H1 (cell line): ENCODE measurements around the gene DDX50. TPM values are rescaled to one million over a fixed set of nuclear protein-coding genes. Genes with fewer than 3 reads are reported as not detected.

Source experiments
- BACH1 ChIP-seq: IDR thresholded peaks from 2 replicates; pipeline ENCODE4 v1.6.1; 2012; ENCODE audit warnings: low read length, improper control_type of control experiment
- BRCA1 ChIP-seq: IDR thresholded peaks from 2 replicates; pipeline ENCODE4 v1.6.1; 2012; ENCODE audit warnings: low read depth, low read length, improper control_type of control experiment
- CBX8 ChIP-seq: fragments of 300-800, 300-1000 bp; sonication (generic); IDR thresholded peaks from 2 replicates; pipeline ENCODE4 v1.7.1; 2016; ENCODE audit warnings: low read depth, low read length, borderline replicate concordance
- CHD1 ChIP-seq: IDR thresholded peaks from 2 replicates; pipeline ENCODE4 v1.6.1; 2012; ENCODE audit warnings: low read depth, low read length, improper control_type of control experiment
- CHD2 ChIP-seq: IDR thresholded peaks from 2 replicates; pipeline ENCODE4 v1.6.1; 2012; ENCODE audit warnings: low read length, improper control_type of control experiment
- CTBP2 ChIP-seq: IDR thresholded peaks from 2 replicates; pipeline ENCODE4 v1.7.0; 2011; ENCODE audit warnings: borderline replicate concordance, mild to moderate bottlenecking, moderate library complexity, mixed read lengths, low read length; ENCODE audit not compliant: insufficient read depth, insufficient read length
- E2F6 ChIP-seq: IDR thresholded peaks from 2 replicates; pipeline ENCODE4 v1.6.1; 2012; ENCODE audit warnings: inconsistent platforms
- GTF2F1 ChIP-seq: IDR thresholded peaks from 2 replicates; pipeline ENCODE4 v1.6.1; 2012; ENCODE audit warnings: low read depth, low read length, improper control_type of control experiment, borderline replicate concordance
- KDM4A ChIP-seq: IDR thresholded peaks from one replicate; pipeline ENCODE4 v1.7.1; 2012; ENCODE audit warnings: low read depth, mild to moderate bottlenecking, moderate library complexity, low read length, inconsistent platforms; ENCODE audit not compliant: severe bottlenecking
- KDM5A ChIP-seq: fragments of 200-600 bp; IDR thresholded peaks from 2 replicates; pipeline ENCODE4 v1.7.1; 2012; ENCODE audit warnings: mild to moderate bottlenecking, low read length, inconsistent platforms, mixed read lengths
- POLR2AphosphoS5 ChIP-seq: IDR thresholded peaks from 2 replicates; pipeline ENCODE4 v1.6.1; 2011; ENCODE audit warnings: low read depth, low read length
- RAD21 ChIP-seq, 2 experiments: IDR thresholded peaks in 1 of 2; conservative IDR thresholded peaks in 1 of 2; 2 replicates each; pipeline ENCODE4 v1.6.1; 2011; ENCODE audit warnings: low read depth in 2 of 2, low read length in 2 of 2, improper control_type of control experiment in 1 of 2, inconsistent platforms in 1 of 2, mild to moderate bottlenecking in 1 of 2, moderate library complexity in 1 of 2
- RNF2 ChIP-seq: fragments of 200-900, 300-1000 bp; sonication (generic); IDR thresholded peaks from 2 replicates; pipeline ENCODE4 v1.7.1; 2016; ENCODE audit warnings: borderline replicate concordance, low read depth, mild to moderate bottlenecking, antibody characterized with exemption, low read length; ENCODE audit not compliant: poor library complexity, severe bottlenecking; ENCODE audit errors: missing control alignments
- SP4 ChIP-seq: IDR thresholded peaks from 2 replicates; pipeline ENCODE4 v1.6.1; 2012; ENCODE audit warnings: low read length, inconsistent platforms
- YY1 ChIP-seq: IDR thresholded peaks from 2 replicates; pipeline ENCODE4 v1.6.1; 2011; ENCODE audit warnings: low read depth, mild to moderate bottlenecking, low read length
- polyA plus RNA-seq, 7 experiments: library from polyadenylated mRNA; depleted of rRNA in 3 of 7; stranded (reverse) in 5 of 7; unstranded in 2 of 7; fragments of >200 nt in 5 of 7; fragments of 200-250 nt in 2 of 7; gene quantifications; 1 replicate in 5 of 7; 2 replicates in 1 of 7; 4 replicates in 1 of 7; pipeline versions ENCODE4 v1.2.1 to v1.2.3, GENCODE V29; 2011 to 2013; ENCODE audit warnings: missing spikeins in 2 of 7, mixed read lengths in 2 of 7
- total RNA-seq: library from RNA; stranded (reverse); fragmentation: NEBNext Ultra II Directional; extraction: Animal tissue kit (Norgen Biotek cat#: 25700); gene quantifications from 2 replicates; pipeline ENCODE4 v1.2.1, GENCODE V29; 2021
- TF ChIP-seq, protein P1 (sequence below): IDR thresholded peaks from 2 replicates; pipeline ENCODE4 v1.6.1; 2012; ENCODE audit warnings: low read length, inconsistent platforms

The DDX50 gene
- total and polyA plus RNA-seq, 2 of the 8 experiments (the other 6 are each of a cell fraction or from before 2014, with no cell fraction given) = 20.0 to 36.5 TPM

DNA sequence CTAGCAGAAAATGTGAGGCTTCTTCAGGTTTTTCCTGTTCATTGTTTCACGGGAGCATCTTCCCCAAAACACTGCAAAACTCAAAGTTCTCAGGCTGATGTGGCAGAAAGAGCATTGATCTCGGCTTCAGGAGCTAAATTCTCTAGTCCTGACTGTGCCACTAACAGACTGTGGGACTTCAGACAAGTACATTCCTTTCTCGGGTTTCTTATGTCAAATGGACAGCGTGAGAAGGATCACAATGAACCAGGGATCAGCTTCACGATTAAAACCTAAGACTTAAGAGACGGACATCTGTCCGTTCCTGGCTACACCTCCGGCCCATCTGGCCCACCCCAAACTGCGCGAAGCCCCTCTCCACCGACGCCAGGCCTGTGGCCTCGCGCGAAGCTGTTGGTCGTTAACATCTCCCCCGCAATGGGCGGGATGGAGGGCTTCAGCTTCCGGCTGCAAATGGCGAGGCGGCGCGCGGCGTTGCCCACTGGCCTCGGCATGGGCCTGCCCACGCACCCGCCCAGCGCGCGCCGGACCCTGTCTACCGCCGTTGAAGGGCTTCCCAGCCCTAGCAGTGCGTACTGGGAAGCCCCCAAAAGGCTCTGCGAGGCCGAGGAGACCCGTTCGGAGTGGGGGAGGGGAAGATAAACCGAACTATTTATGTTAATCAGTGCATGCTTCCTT lies 549 bp upstream of the DDX50 start (continued):
- peak; percentile 75; the same call in 1 of the 2 replicates for TF ChIP-seq YY1
- TF ChIP-seq E2F6 = peak; percentile 97
- no peak for TF ChIP-seq CHD1
- no peak for TF ChIP-seq RAD21 (IDR thresholded peaks at IDR 0.05 in 1 of 2, conservative IDR thresholded peaks at IDR 0.05 in 1 of 2; ENCODE audit: low read depth in 2 of 2, low read length in 2 of 2)
- peak; percentile 59 for TF ChIP-seq KDM4A
- TF ChIP-seq KDM5A = no peak
- TF ChIP-seq BACH1 = no peak
- TF ChIP-seq POLR2AphosphoS5 = peak; percentile 84
- TF ChIP-seq CHD2 = peak; percentile 72
- TF ChIP-seq SP4 = peak; percentile 38; the same call in 1 of the 2 replicates
- no peak for TF ChIP-seq CTBP2
- no peak for TF ChIP-seq CBX8
- TF ChIP-seq, protein P1, sequence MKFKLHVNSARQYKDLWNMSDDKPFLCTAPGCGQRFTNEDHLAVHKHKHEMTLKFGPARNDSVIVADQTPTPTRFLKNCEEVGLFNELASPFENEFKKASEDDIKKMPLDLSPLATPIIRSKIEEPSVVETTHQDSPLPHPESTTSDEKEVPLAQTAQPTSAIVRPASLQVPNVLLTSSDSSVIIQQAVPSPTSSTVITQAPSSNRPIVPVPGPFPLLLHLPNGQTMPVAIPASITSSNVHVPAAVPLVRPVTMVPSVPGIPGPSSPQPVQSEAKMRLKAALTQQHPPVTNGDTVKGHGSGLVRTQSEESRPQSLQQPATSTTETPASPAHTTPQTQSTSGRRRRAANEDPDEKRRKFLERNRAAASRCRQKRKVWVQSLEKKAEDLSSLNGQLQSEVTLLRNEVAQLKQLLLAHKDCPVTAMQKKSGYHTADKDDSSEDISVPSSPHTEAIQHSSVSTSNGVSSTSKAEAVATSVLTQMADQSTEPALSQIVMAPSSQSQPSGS = no peak
- peak; percentile 12; the same call in 1 of the 2 replicates for TF ChIP-seq BRCA1
- TF ChIP-seq GTF2F1 = no peak
- no peak for TF ChIP-seq RNF2
